Heart right ventricle (tissue), 16 donors: ENCODE data around the gene PCNX4. TPM values are rescaled to one million over a fixed set of nuclear protein-coding genes. Genes with fewer than 3 reads are reported as not detected.
"Not testable (repeated sequence)": the region's sequence is repeated elsewhere in the genome, so short reads cannot be mapped to it uniquely, and the experiment has no call there.

Source experiments
- ATAC-seq, 8 donors: fragments of 200-7000 bp; cut with Tn5 transposase; one replicate each; pipeline ENCODE4 v1.9.1; 2020; ENCODE audit warnings: mild to moderate bottlenecking in 8 of 8, moderate library complexity in 8 of 8, moderate number of reproducible peaks in 1 of 8
- DNase-seq, 2 donors: peaks; one replicate each; pipeline ENCODE4 v3.0.0-alpha.2; 2020
- H3K27ac ChIP-seq, 10 donors: fragments of 200-600 bp; sonication (generic) in 2 of 10; one replicate each; pipeline versions ENCODE4 v1.5.0 to v1.8.0; 2020 to 2022; ENCODE audit warnings: mild to moderate bottlenecking in 3 of 10
- H3K27me3 ChIP-seq, 7 donors: fragments of 200-600 bp; one replicate each; pipeline ENCODE4 v1.8.0; 2021 to 2022; ENCODE audit warnings: mild to moderate bottlenecking in 2 of 7
- H3K36me3 ChIP-seq, 9 donors: fragments of 200-600 bp; sonication (generic) in 1 of 9; one replicate each; pipeline versions ENCODE4 v1.5.0 to v1.8.0; 2020 to 2022; ENCODE audit warnings: mild to moderate bottlenecking in 2 of 9
- H3K4me1 ChIP-seq, 9 donors: fragments of 200-600 bp; sonication (generic) in 1 of 9; one replicate each; pipeline versions ENCODE4 v1.5.0 to v1.8.0; 2020 to 2022; ENCODE audit warnings: mild to moderate bottlenecking in 4 of 9
- H3K4me3 ChIP-seq, 10 donors: fragments of 200-600 bp; sonication (generic) in 2 of 10; one replicate each; pipeline versions ENCODE4 v1.5.0 to v1.8.0; 2020 to 2022; ENCODE audit warnings: mild to moderate bottlenecking in 7 of 10, moderate library complexity in 2 of 10
- H3K9me3 ChIP-seq, 11 donors: fragments of 200-600 bp in 10 of 11; sonication (generic) in 2 of 11; one replicate each; pipeline versions ENCODE4 v1.5.0 to v1.8.0; 2013 to 2022; ENCODE audit warnings: mild to moderate bottlenecking in 2 of 11, control low read depth in 1 of 11, moderate library complexity in 1 of 11
- WGBS, 2 donors: extraction: QIAGEN DNeasy Blood & Tissue Kit; methylation state at CpG; one replicate each; pipeline ENCODE4 v1.1.7; 2013; ENCODE audit warnings: inconsistent platforms in 1 of 2; 5-methylcytosine and 5-hydroxymethylcytosine counted together
- intact Hi-C, 10 donors: fragments of 100-400 bp; cut with DNase I; formaldehyde crosslinking; loops; one replicate each; pipeline versions ENCODE4 v1.11.1 to v1.14.2; 2022
- polyA plus RNA-seq, 2 donors: library from polyadenylated mRNA; stranded (reverse); fragments of 200-250 nt; gene quantifications; one replicate each; pipeline ENCODE4 v1.2.3, GENCODE V29; 2013
- total RNA-seq, 10 donors: library from RNA; stranded (reverse); fragmentation: NEBNext Ultra II Directional in 3 of 10; extraction: Animal tissue kit (Norgen Biotek cat#: 25700) in 3 of 10; gene quantifications; one replicate each; pipeline versions ENCODE4 v1.2.1 to v1.2.4, GENCODE V29; 2021 to 2023
- TF ChIP-seq, protein P1 (sequence below), 9 donors: fragments of 200-600 bp; sonication (generic) in 2 of 9; IDR thresholded peaks; one replicate each; pipeline versions ENCODE4 v1.5.0 to v1.8.0; 2021 to 2022; ENCODE audit warnings: antibody characterized with exemption in 9 of 9, mild to moderate bottlenecking in 5 of 9, moderate library complexity in 1 of 9
- donor health status: Arrhythmogenic right ventricular cardiomyopathy.
- donor health status: ischemic (EF 13 %, LVEDD 7.1; RV severe dilation, severe dysfunction).
- donor health status: healthy with polysubstance abuse.
- donor health status: DM: no; HTN: yes; CAD: no.
- donor health status: DM: no; HTN: no; CAD: no.
- donor health status: ischemic (EF 25% LVEDD 6.9; RV normal size, moderate dysfunction).
- donor health status: ischemic (EF 25% LVEDD 5.7; RV mildly dilated, moderate dysfunction).
- donor health status: healthy.
- donor health status: DM: yes; HTN: yes; CAD: no.
- donor health status: Ischemic cardiomyopathy.
- donor health status: ischemic (EF 35%, LVEDD 5.7; RV mildly dilated, moderate dysfunction).
- donor health status: nonischemic (EF 11% LVEDD 7.7; RV severe dilation, severe dysfunction).
- donor health status: DM: yes; HTN: yes; CAD: no.
- donor health status: PGD.
- donor health status: ischemic (EF 29% LVEDD 5.4; RV normal size, mild dysfunction).
- donor health status: nonischemic (EF 23%, LVEDD 6.1; RV moderate dilation, normal function).

PCNX4 gene
- total and polyA plus RNA-seq, 12 donors: 10.9 to 56.7 (median 31.2) TPM

DNA sequence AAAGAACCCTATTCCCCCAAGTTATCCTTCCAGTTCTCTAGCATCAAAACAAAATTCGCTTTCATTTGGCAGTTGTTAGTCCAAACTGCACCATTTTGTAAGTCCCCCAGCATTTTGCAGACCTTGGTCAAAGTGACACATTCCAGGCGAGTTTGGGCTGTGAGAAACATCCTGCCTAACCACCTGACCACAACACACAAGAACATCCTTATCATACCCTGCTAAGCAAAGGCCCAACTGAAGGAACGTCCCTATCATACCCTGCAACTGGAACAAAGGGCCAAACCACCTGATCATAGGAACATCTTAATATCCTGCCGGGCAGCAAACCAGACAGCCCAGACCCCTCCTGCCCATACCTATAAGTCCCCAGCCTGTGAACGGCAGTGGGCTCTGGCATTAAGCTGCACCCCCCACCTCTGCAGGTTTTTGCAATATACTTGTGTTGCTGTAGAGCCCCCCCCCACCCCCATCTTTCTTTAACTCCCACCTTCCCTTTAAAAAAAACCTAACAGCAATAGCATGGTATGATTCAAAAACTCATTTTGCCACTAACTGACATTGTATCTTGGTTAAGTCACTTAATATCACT, 2.7 kb downstream of the PCNX4 start:
- Histone ChIP-seq H3K27me3 (no peaks in the 10 kb centered on the region), H3K4me3 (peak overlapping the region in 6 of 10 donors; percentile 12 to 90 (median 78)), H3K27ac (peak overlapping the region in 8 of 10 donors; percentile 17 to 99 (median 97)), H3K4me1 (peaks cover 0 to 62% (median 39%) of the 10 kb centered on the region in 9 donors), H3K9me3 (no peaks in the 10 kb centered on the region), H3K36me3 (peaks cover 0 to 18% (median 0%) of the 10 kb centered on the region in 9 donors)
- intact Hi-C loops: loop anchor here in 6 of 10 donors (5.0 to 10.0 kb wide), 5 partner anchors 58 to 158 kb away; partner anchors contain the start of genes DHRS7 (in 3 of the 6) and PPM1A (in 3 of the 6)
- TF ChIP-seq, protein P1, sequence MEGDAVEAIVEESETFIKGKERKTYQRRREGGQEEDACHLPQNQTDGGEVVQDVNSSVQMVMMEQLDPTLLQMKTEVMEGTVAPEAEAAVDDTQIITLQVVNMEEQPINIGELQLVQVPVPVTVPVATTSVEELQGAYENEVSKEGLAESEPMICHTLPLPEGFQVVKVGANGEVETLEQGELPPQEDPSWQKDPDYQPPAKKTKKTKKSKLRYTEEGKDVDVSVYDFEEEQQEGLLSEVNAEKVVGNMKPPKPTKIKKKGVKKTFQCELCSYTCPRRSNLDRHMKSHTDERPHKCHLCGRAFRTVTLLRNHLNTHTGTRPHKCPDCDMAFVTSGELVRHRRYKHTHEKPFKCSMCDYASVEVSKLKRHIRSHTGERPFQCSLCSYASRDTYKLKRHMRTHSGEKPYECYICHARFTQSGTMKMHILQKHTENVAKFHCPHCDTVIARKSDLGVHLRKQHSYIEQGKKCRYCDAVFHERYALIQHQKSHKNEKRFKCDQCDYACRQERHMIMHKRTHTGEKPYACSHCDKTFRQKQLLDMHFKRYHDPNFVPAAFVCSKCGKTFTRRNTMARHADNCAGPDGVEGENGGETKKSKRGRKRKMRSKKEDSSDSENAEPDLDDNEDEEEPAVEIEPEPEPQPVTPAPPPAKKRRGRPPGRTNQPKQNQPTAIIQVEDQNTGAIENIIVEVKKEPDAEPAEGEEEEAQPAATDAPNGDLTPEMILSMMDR (IDR thresholded peaks at IDR 0.05): no peak
- ATAC-seq: no peak
- WGBS, 2 donors: 38 to 43% methylated on average over 5 of the region's 5 CpGs
- DNase-seq: peak in 1 of 2 donors; percentile 13

DNA sequence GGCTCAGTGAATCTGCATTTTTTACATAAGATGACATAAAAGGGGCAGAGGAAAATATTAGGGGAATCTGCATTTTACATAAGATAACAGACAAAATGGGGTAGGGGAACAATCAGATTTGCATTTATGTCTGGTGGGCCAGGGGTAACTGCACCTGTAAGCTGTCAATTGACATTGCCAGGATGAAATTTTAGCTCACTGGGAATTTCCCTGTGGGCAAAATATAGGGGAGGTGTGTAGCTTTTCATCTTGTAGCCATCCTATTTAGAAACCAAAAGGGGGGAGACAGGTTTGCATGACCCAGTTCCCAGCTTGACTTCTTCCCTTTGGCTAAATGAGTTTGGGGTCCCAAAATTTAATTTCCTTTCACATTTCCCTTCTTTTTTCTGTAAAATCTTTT, 3.5 kb downstream of the PCNX4 start:
- H3K27ac ChIP-seq: peak overlapping the region in 7 of 10 donors; percentile 28 to 99 (median 97)

DNA sequence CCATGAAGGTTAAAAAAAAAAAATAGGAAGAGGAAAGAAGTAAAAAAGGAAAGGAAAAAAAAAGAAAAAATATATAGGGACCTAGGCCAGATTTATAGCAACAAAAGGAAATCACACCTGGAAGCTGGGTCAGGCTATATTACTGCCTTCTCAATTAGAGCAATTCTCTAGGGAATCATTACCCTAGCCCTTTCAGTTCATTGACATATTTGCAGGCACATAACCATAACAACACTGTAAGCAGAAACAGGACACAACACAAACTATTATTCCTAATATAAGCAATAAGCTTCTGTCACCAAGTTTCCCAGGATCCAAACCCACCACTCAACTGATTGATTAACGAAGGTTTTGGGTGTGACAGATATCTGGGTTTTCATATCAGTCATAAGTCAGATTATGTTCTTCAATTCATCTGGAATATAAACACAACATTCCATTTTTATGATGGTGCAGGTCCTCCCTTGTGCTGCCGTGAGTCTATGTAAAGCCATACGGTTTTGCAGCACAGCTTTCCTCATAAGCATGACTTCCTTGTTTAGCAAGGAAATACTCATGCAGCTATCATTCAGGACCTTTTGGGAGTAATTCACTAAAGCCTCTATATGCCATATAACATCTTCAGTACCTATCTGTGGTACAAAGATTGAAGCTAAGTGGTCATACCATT, 4.2 kb downstream of the PCNX4 start:
- peak overlapping the region in 5 of 10 donors; percentile 96 to 99 (median 98) for H3K27ac ChIP-seq
- WGBS, 2 donors: 41 to 55% methylated on average over 3 of the region's 3 CpGs
- no peaks in the 10 kb centered on the region for H3K27me3 ChIP-seq
- TF ChIP-seq, protein P1 (IDR thresholded peaks at IDR 0.05): no peak
- peaks cover 0 to 65% (median 38%) of the 10 kb centered on the region in 9 donors for H3K4me1 ChIP-seq
- peaks cover 0 to 18% (median 0%) of the 10 kb centered on the region in 9 donors for H3K36me3 ChIP-seq
- no peak for DNase-seq
- intact Hi-C loops: loop anchor here in 1 of 10 donors (10.0 kb wide), 1 partner anchor 69 kb away; the partner anchor contains the start of gene DHRS7
- H3K9me3 ChIP-seq: no peaks in the 10 kb centered on the region
- H3K4me3 ChIP-seq: no peak overlapping the region
- no peak for ATAC-seq

More for the DNA sequence above, 3.5 kb downstream of the PCNX4 start:
- TF ChIP-seq, protein P1 (IDR thresholded peaks at IDR 0.05): no peak
- Histone ChIP-seq H3K9me3 (no peaks in the 10 kb centered on the region), H3K4me3 (peak overlapping the region in 3 of 10 donors; percentile 69 to 81 (median 76)), H3K27me3 (no peaks in the 10 kb centered on the region), H3K36me3 (peaks cover 0 to 18% (median 0%) of the 10 kb centered on the region in 9 donors), H3K4me1 (peaks cover 0 to 63% (median 43%) of the 10 kb centered on the region in 9 donors)
- no peak for ATAC-seq
- no peak for DNase-seq
- intact Hi-C loops: loop anchor here in 1 of 10 donors (10.0 kb wide), 1 partner anchor 70 kb away; the partner anchor contains the start of gene DHRS7

DNA sequence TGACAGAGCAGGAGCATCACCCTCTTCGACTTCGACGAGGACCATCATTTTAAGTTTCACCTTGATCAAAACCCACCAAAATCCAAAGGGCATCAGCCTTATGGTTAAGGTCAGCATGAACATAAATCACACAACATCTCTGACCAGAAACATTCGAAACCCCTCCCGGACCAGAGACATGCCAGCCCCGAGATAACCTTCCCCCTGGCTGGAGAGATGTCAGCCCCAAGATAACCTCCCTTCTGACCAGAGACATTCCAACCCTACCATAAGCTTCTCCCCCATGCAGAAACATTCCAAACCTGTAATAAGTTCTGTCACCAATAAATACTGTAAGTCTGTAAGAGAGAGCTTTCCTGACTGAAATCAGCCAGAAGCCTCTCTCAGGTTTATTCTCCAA, 6.3 kb downstream of the PCNX4 start:
- TF ChIP-seq, protein P1 (IDR thresholded peaks at IDR 0.05): no peak
- no peak for ATAC-seq
- no peak for DNase-seq
- H3K27me3 ChIP-seq: no peaks in the 10 kb centered on the region
- H3K36me3 ChIP-seq: peaks cover 0 to 18% (median 0%) of the 10 kb centered on the region in 9 donors
- H3K27ac ChIP-seq: peak overlapping the region in 1 of 10 donors; percentile 27
- H3K9me3 ChIP-seq: no peaks in the 10 kb centered on the region
- H3K4me3 ChIP-seq: no peak overlapping the region
- 85% methylated on average over 6 of the region's 6 CpGs for WGBS, 2 donors
- intact Hi-C loops: loop anchor here in 1 of 10 donors (10.0 kb wide), 1 partner anchor 67 kb away; the partner anchor contains the start of gene DHRS7
- H3K4me1 ChIP-seq: peaks cover 0 to 84% (median 56%) of the 10 kb centered on the region in 9 donors

DNA sequence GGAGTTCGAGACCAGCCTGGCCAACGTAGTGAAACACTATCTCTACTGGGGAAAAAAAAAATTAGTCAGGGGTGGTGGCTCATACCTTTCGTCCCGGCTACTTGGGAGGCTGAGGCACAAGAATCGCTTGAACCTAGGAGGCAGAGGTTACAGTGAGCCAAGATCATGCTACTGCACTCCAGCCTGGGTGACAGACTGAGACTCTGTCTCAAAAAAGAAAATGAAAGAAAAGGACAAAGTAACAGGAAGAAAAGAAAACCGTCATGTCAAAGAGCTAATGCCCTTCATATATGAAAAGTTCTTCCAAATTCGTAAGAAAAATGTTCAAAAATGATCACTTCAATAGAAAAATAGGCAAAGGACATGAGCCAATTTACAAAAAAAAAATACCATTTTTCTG, 8.1 kb downstream of the PCNX4 start:
- WGBS, 2 donors: 94 to 96% methylated on average over 7 of the region's 7 CpGs
- intact Hi-C loops: loop anchor here in 1 of 10 donors (10.0 kb wide), 1 partner anchor 65 kb away; the partner anchor contains the start of gene DHRS7
- peaks cover 0 to 18% (median 0%) of the 10 kb centered on the region in 9 donors for H3K36me3 ChIP-seq
- H3K4me1 ChIP-seq: peaks cover 0 to 76% (median 42%) of the 10 kb centered on the region in 9 donors
- H3K27ac ChIP-seq: peak overlapping the region in 1 of 10 donors; percentile 33
- H3K27me3 ChIP-seq, DNase-seq, H3K9me3 ChIP-seq, ATAC-seq, H3K4me3 ChIP-seq: not testable (repeated sequence)
